HepG2 (cell line): Measurements from ENCODE around the gene RSF1. TPM values are rescaled to one million over a fixed set of nuclear protein-coding genes. Genes with fewer than 3 reads are reported as not detected.

ENCODE experiments used
- AHR ChIP-seq: IDR thresholded peaks from 2 replicates; pipeline ENCODE4 v1.6.1; 2018; ENCODE audit warnings: missing genetic modification reagents, missing compliant biosample characterization
- CCDC6 ChIP-seq: sonication (generic); formaldehyde crosslinking; IDR thresholded peaks from 2 replicates; pipeline ENCODE4 v1.8.1; 2022; ENCODE audit warnings: mild to moderate bottlenecking, missing genetic modification reagents, moderate library complexity
- FOSL2 ChIP-seq: sonication (generic); formaldehyde crosslinking; IDR thresholded peaks from 2 replicates; pipeline ENCODE4 v1.4.0; 2020; ENCODE audit warnings: missing genetic modification reagents
- FOXC1 ChIP-seq: sonication (generic); formaldehyde crosslinking; IDR thresholded peaks from 2 replicates; pipeline ENCODE4 v1.8.0; 2022; ENCODE audit warnings: mild to moderate bottlenecking, missing genetic modification reagents, borderline replicate concordance
- HNRNPL ChIP-seq: fragments of 200-400 bp; formaldehyde crosslinking; IDR thresholded peaks from 2 replicates; pipeline ENCODE4 v1.6.1; 2017; ENCODE audit warnings: mild to moderate bottlenecking, low read depth, low read length
- KDM5A ChIP-seq: fragments of 200-600 bp; sonication (generic); IDR thresholded peaks from 2 replicates; pipeline ENCODE4 v1.7.0; 2018; ENCODE audit warnings: antibody characterized with exemption, mild to moderate bottlenecking, low read length, borderline replicate concordance
- NR3C1 ChIP-seq: sonication (generic); formaldehyde crosslinking; IDR thresholded peaks from 2 replicates; pipeline ENCODE4 v1.4.0; 2020; ENCODE audit warnings: missing genetic modification reagents
- ZFP1 ChIP-seq: IDR thresholded peaks from 2 replicates; pipeline ENCODE4 v1.6.1; 2016
- ZNF878 ChIP-seq: sonication (generic); formaldehyde crosslinking; IDR thresholded peaks from 2 replicates; pipeline ENCODE4 v1.8.1; 2023; ENCODE audit warnings: mild to moderate bottlenecking, missing genetic modification reagents, moderate library complexity
- polyA plus RNA-seq, 8 experiments: library from polyadenylated mRNA; depleted of rRNA in 3 of 8; stranded (reverse) in 7 of 8; unstranded in 1 of 8; fragments of >200 nt; fragmentation: Illumina TruSeq in 4 of 8; extraction: Trizol in 4 of 8; gene quantifications; 2 replicates each; pipeline versions ENCODE4 v1.2.1 to v1.2.3, GENCODE V29; 2011 to 2016; ENCODE audit warnings: low read depth in 4 of 8, missing spikeins in 1 of 8, mixed read lengths in 1 of 8; ENCODE audit not compliant: insufficient read depth in 1 of 8
- total RNA-seq, 5 experiments: library from RNA; depleted of rRNA; stranded (reverse); fragments of >200 nt; fragmentation: Illumina TruSeq; extraction: Trizol; gene quantifications; 2 replicates each; pipeline ENCODE4 v1.2.3, GENCODE V29; 2016; ENCODE audit warnings: low read depth in 1 of 5
- TF ChIP-seq, protein P1 (sequence below): sonication (generic); formaldehyde crosslinking; IDR thresholded peaks from 2 replicates; pipeline ENCODE4 v1.5.0; 2020; ENCODE audit warnings: missing genetic modification reagents
- TF ChIP-seq, protein P2 (sequence below): sonication (generic); formaldehyde crosslinking; IDR thresholded peaks from 2 replicates; pipeline ENCODE4 v1.9.0; 2021; ENCODE audit warnings: missing genetic modification reagents, borderline replicate concordance
- TF ChIP-seq, protein P3 (sequence below): IDR thresholded peaks from 2 replicates; pipeline ENCODE4 v1.6.1; 2016; ENCODE audit warnings: low read depth
- TF ChIP-seq, protein P4 (sequence below): sonication (generic); formaldehyde crosslinking; IDR thresholded peaks from 2 replicates; pipeline ENCODE4 v1.5.0; 2020; ENCODE audit warnings: mild to moderate bottlenecking, missing genetic modification reagents, borderline replicate concordance
- TF ChIP-seq, protein P5 (sequence below): IDR thresholded peaks from 2 replicates; pipeline ENCODE4 v1.6.1; 2018; ENCODE audit warnings: missing genetic modification reagents

The RSF1 gene
- total and polyA plus RNA-seq, 2 of the 13 experiments (the other 11 are each of a cell fraction or from before 2014, with no cell fraction given) = 15.5 to 33.1 TPM

DNA sequence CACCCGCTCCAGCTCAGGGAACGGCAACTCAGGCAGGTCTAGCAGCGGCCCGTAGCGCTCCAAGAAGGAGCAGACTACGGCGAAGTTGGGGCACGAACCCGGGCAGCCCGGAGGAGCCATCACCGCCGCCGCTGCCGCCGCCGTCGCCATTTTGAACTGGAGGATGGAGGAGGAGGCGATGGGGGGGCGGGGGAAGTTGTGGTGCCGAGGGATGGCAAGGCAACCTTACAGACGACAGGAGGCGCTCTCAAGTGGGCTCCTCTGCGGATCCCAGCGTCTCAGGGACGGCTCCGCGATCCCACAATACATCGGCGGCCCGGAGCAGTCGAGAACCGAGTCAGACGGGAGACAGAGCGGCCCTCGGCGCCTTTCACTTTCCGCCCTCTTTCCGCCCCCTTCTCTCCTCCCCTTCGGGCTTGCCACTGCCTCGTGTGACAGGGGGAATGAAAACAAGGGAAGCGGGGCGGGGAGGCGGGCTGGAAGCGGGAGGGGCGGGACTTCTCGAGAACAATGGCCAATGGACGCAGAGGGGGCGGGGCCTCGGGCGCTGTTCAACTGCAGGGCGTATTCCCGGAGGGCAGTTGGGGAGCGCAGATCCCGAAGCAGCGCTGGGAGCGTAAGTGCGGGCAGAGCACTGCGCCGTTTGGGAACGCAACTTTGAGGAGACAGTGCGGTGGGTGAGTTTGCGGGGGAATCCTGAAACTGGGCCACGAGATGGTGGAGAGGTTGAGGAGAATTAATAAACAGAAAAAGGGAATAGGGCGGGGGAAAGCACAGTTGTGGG lies at the start of gene RSF1, which contains the start of gene AAMDC (continued):
- TF ChIP-seq HNRNPL (no peak), FOXC1 (CRISPR knock-in tag) (no peak), KDM5A (peak; percentile 56; the same call in 1 of the 2 replicates), ZFP1 (CRISPR knock-in tag) (no peak), ZNF878 (CRISPR knock-in tag) (0 out of 2 replicates have a peak, but pooled peaks have one; percentile 68), CCDC6 (CRISPR knock-in tag) (0 out of 2 replicates have a peak, but pooled peaks have one; percentile 68), AHR (no peak), FOSL2 (CRISPR knock-in tag) (peak; percentile 8; the same call in 1 of the 2 replicates), NR3C1 (CRISPR knock-in tag) (no peak)
- TF ChIP-seq, protein P1, sequence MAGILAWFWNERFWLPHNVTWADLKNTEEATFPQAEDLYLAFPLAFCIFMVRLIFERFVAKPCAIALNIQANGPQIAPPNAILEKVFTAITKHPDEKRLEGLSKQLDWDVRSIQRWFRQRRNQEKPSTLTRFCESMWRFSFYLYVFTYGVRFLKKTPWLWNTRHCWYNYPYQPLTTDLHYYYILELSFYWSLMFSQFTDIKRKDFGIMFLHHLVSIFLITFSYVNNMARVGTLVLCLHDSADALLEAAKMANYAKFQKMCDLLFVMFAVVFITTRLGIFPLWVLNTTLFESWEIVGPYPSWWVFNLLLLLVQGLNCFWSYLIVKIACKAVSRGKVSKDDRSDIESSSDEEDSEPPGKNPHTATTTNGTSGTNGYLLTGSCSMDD (CRISPR knock-in tag) = no peak
- TF ChIP-seq, protein P2, sequence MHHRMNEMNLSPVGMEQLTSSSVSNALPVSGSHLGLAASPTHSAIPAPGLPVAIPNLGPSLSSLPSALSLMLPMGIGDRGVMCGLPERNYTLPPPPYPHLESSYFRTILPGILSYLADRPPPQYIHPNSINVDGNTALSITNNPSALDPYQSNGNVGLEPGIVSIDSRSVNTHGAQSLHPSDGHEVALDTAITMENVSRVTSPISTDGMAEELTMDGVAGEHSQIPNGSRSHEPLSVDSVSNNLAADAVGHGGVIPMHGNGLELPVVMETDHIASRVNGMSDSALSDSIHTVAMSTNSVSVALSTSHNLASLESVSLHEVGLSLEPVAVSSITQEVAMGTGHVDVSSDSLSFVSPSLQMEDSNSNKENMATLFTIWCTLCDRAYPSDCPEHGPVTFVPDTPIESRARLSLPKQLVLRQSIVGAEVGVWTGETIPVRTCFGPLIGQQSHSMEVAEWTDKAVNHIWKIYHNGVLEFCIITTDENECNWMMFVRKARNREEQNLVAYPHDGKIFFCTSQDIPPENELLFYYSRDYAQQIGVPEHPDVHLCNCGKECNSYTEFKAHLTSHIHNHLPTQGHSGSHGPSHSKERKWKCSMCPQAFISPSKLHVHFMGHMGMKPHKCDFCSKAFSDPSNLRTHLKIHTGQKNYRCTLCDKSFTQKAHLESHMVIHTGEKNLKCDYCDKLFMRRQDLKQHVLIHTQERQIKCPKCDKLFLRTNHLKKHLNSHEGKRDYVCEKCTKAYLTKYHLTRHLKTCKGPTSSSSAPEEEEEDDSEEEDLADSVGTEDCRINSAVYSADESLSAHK (CRISPR knock-in tag) = no peak
- TF ChIP-seq, protein P3, sequence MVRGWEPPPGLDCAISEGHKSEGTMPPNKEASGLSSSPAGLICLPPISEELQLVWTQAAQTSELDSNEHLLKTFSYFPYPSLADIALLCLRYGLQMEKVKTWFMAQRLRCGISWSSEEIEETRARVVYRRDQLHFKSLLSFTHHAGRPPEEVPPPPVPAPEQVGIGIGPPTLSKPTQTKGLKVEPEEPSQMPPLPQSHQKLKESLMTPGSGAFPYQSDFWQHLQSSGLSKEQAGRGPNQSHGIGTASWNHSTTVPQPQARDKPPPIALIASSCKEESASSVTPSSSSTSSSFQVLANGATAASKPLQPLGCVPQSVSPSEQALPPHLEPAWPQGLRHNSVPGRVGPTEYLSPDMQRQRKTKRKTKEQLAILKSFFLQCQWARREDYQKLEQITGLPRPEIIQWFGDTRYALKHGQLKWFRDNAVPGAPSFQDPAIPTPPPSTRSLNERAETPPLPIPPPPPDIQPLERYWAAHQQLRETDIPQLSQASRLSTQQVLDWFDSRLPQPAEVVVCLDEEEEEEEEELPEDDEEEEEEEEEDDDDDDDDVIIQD (CRISPR knock-in tag) = peak; percentile 61; the same call in 1 of the 2 replicates
- TF ChIP-seq, protein P4, sequence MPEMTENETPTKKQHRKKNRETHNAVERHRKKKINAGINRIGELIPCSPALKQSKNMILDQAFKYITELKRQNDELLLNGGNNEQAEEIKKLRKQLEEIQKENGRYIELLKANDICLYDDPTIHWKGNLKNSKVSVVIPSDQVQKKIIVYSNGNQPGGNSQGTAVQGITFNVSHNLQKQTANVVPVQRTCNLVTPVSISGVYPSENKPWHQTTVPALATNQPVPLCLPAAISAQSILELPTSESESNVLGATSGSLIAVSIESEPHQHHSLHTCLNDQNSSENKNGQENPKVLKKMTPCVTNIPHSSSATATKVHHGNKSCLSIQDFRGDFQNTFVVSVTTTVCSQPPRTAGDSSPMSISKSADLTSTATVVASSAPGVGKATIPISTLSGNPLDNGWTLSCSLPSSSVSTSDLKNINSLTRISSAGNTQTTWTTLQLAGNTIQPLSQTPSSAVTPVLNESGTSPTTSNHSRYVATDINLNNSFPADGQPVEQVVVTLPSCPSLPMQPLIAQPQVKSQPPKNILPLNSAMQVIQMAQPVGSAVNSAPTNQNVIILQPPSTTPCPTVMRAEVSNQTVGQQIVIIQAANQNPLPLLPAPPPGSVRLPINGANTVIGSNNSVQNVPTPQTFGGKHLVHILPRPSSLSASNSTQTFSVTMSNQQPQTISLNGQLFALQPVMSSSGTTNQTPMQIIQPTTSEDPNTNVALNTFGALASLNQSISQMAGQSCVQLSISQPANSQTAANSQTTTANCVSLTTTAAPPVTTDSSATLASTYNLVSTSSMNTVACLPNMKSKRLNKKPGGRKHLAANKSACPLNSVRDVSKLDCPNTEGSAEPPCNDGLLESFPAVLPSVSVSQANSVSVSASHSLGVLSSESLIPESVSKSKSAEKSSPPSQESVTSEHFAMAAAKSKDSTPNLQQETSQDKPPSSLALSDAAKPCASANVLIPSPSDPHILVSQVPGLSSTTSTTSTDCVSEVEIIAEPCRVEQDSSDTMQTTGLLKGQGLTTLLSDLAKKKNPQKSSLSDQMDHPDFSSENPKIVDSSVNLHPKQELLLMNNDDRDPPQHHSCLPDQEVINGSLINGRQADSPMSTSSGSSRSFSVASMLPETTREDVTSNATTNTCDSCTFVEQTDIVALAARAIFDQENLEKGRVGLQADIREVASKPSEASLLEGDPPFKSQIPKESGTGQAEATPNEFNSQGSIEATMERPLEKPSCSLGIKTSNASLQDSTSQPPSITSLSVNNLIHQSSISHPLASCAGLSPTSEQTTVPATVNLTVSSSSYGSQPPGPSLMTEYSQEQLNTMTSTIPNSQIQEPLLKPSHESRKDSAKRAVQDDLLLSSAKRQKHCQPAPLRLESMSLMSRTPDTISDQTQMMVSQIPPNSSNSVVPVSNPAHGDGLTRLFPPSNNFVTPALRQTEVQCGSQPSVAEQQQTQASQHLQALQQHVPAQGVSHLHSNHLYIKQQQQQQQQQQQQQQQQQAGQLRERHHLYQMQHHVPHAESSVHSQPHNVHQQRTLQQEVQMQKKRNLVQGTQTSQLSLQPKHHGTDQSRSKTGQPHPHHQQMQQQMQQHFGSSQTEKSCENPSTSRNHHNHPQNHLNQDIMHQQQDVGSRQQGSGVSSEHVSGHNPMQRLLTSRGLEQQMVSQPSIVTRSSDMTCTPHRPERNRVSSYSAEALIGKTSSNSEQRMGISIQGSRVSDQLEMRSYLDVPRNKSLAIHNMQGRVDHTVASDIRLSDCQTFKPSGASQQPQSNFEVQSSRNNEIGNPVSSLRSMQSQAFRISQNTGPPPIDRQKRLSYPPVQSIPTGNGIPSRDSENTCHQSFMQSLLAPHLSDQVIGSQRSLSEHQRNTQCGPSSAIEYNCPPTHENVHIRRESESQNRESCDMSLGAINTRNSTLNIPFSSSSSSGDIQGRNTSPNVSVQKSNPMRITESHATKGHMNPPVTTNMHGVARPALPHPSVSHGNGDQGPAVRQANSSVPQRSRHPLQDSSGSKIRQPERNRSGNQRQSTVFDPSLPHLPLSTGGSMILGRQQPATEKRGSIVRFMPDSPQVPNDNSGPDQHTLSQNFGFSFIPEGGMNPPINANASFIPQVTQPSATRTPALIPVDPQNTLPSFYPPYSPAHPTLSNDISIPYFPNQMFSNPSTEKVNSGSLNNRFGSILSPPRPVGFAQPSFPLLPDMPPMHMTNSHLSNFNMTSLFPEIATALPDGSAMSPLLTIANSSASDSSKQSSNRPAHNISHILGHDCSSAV (CRISPR knock-in tag) = no peak
- TF ChIP-seq, protein P5, sequence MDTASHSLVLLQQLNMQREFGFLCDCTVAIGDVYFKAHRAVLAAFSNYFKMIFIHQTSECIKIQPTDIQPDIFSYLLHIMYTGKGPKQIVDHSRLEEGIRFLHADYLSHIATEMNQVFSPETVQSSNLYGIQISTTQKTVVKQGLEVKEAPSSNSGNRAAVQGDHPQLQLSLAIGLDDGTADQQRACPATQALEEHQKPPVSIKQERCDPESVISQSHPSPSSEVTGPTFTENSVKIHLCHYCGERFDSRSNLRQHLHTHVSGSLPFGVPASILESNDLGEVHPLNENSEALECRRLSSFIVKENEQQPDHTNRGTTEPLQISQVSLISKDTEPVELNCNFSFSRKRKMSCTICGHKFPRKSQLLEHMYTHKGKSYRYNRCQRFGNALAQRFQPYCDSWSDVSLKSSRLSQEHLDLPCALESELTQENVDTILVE (CRISPR knock-in tag) = peak; percentile 52; the same call in 1 of the 2 replicates
